H1 (cell line): ENCODE results near the gene KCNE1. TPM values are rescaled to one million over a fixed set of nuclear protein-coding genes. Genes with fewer than 3 reads are reported as not detected.

ENCODE experiments used
- CTCF ChIA-PET: fragments of 300-600 bp; sonication (Branson Sonifier 250); formaldehyde crosslinking; loops from one replicate; lab custom pipeline; 2021; ENCODE audit not compliant: partially characterized antibody; lab: Charles Lee
- POLR2A ChIA-PET: fragments of 300-600 bp; sonication (Branson Sonifier 250); formaldehyde crosslinking; loops from one replicate; lab custom pipeline; 2021; ENCODE audit warnings: inconsistent platforms; ENCODE audit not compliant: partially characterized antibody; lab: Charles Lee
- DNase-seq, 2 experiments: peaks; one replicate each; pipeline versions ENCODE4 v3.0.0 to v3.0.0-alpha.2; 2010 to 2022; ENCODE audit warnings: low spot score in 2 of 2, low read depth in 1 of 2, mixed read lengths in 1 of 2
- FAIRE-seq: peaks from 2 replicates; lab custom pipeline; 2011; peaks lifted over from hg19 to GRCh38; lab: Jason Lieb, UNC
- H2AFZ ChIP-seq: 2 replicates; pipeline ENCODE4 v1.8.1; 2012; ENCODE audit warnings: low read length, inconsistent platforms
- H2AK5ac ChIP-seq: 2 replicates; pipeline ENCODE4 v1.6.1; 2013; ENCODE audit warnings: low read depth, low read length
- H2BK120ac ChIP-seq: replicated peaks from 2 replicates; pipeline ENCODE3; 2013; ENCODE audit warnings: low read depth, low read length, inconsistent platforms
- H2BK12ac ChIP-seq: 2 replicates; pipeline ENCODE4 v1.6.1; 2013; ENCODE audit warnings: low read depth, low read length
- H2BK15ac ChIP-seq: 2 replicates; pipeline ENCODE4 v1.6.1; 2013; ENCODE audit warnings: low read length
- H2BK20ac ChIP-seq: 2 replicates; pipeline ENCODE4 v1.6.1; 2013; ENCODE audit warnings: low read length
- H2BK5ac ChIP-seq: 2 replicates; pipeline ENCODE4 v1.6.1; 2013; ENCODE audit warnings: low read depth, low read length
- H3K14ac ChIP-seq: 2 replicates; pipeline ENCODE4 v1.6.1; 2013; ENCODE audit warnings: inconsistent platforms; ENCODE audit not compliant: insufficient read length
- H3K18ac ChIP-seq: 2 replicates; pipeline ENCODE4 v1.6.1; 2013; ENCODE audit warnings: low read length; ENCODE audit errors: extremely low read depth
- H3K23ac ChIP-seq: 2 replicates; pipeline ENCODE4 v1.6.1; 2013; ENCODE audit warnings: inconsistent platforms; ENCODE audit not compliant: insufficient read length
- H3K23me2 ChIP-seq: 2 replicates; pipeline ENCODE4 v1.6.1; 2013; ENCODE audit warnings: low read depth, low read length
- H3K27ac ChIP-seq: 2 replicates; pipeline ENCODE4 v1.6.1; 2011; ENCODE audit warnings: low read depth, low read length, inconsistent platforms
- H3K27me3 ChIP-seq, 4 experiments: replicated peaks in 1 of 4; 1 replicate in 1 of 4; 2 replicates in 3 of 4; pipeline versions ENCODE4 v1.6.1 to v1.8.1; 2011 to 2013; ENCODE audit warnings: low read length in 3 of 4, mild to moderate bottlenecking in 3 of 4, inconsistent platforms in 2 of 4, mixed read lengths in 2 of 4, moderate library complexity in 1 of 4; ENCODE audit not compliant: control insufficient read depth in 3 of 4, insufficient read depth in 3 of 4; ENCODE audit errors: extremely low read depth in 1 of 4
- H3K36me3 ChIP-seq, 4 experiments: 2 replicates each; pipeline versions ENCODE4 v1.6.1 to v1.8.1; 2011 to 2013; ENCODE audit warnings: mild to moderate bottlenecking in 4 of 4, low read length in 3 of 4, moderate library complexity in 2 of 4, control low read depth in 1 of 4, inconsistent platforms in 1 of 4; ENCODE audit not compliant: insufficient read depth in 4 of 4, control insufficient read depth in 2 of 4
- H3K4ac ChIP-seq: replicated peaks from 2 replicates; pipeline ENCODE3; 2013; ENCODE audit warnings: low read length, low read depth, mixed read lengths, inconsistent platforms; ENCODE audit not compliant: insufficient read length
- H3K4me1 ChIP-seq, 4 experiments: replicated peaks in 1 of 4; 1 replicate in 1 of 4; 2 replicates in 3 of 4; pipeline versions ENCODE4 v1.6.1 to v1.8.1; 2011 to 2013; ENCODE audit warnings: low read length in 3 of 4, inconsistent platforms in 2 of 4, mixed read lengths in 1 of 4; ENCODE audit not compliant: insufficient read depth in 4 of 4, control insufficient read depth in 3 of 4
- H3K4me2 ChIP-seq, 2 experiments: 2 replicates each; pipeline versions ENCODE4 v1.6.1 to v1.8.1; 2011 to 2013; ENCODE audit warnings: low read depth in 2 of 2, low read length in 2 of 2, control low read depth in 1 of 2, inconsistent platforms in 1 of 2, mild to moderate bottlenecking in 1 of 2; ENCODE audit not compliant: insufficient read depth in 1 of 2
- H3K4me3 ChIP-seq, 4 experiments: fragments of 200-600, 300-600 bp in 1 of 4; sonication (generic), shearing (Covaris generic), sonication (Bioruptor Twin) in 1 of 4; 2 replicates each; pipeline versions ENCODE4 v1.5.1 to v1.8.1; 2011 to 2016; ENCODE audit warnings: low read length in 4 of 4, low read depth in 3 of 4, control low read depth in 2 of 4, inconsistent platforms in 2 of 4, mild to moderate bottlenecking in 2 of 4, mixed read lengths in 1 of 4, moderate library complexity in 1 of 4; ENCODE audit not compliant: insufficient read depth in 2 of 4; ENCODE audit errors: extremely low read depth in 1 of 4
- H3K56ac ChIP-seq: replicated peaks from 2 replicates; pipeline ENCODE3; 2013; ENCODE audit warnings: low read depth, mild to moderate bottlenecking, mixed read lengths, low read length, inconsistent platforms; ENCODE audit not compliant: insufficient read length
- H3K79me1 ChIP-seq: 2 replicates; pipeline ENCODE4 v1.6.1; 2013; ENCODE audit warnings: low read depth, low read length, control low read depth
- H3K79me2 ChIP-seq, 2 experiments: 2 replicates each; pipeline versions ENCODE4 v1.6.1 to v1.8.1; 2012 to 2013; ENCODE audit warnings: low read length in 2 of 2, mild to moderate bottlenecking in 2 of 2, inconsistent platforms in 1 of 2; ENCODE audit not compliant: insufficient read depth in 2 of 2, control insufficient read depth in 1 of 2
- H3K9ac ChIP-seq, 4 experiments: replicated peaks in 1 of 4; 1 replicate in 1 of 4; 2 replicates in 3 of 4; pipeline versions ENCODE4 v1.6.1 to v1.8.1; 2011 to 2013; ENCODE audit warnings: low read depth in 3 of 4, low read length in 3 of 4, control low read depth in 2 of 4, mild to moderate bottlenecking in 2 of 4, moderate library complexity in 2 of 4, inconsistent platforms in 1 of 4; ENCODE audit errors: extremely low read depth in 1 of 4
- H3K9me3 ChIP-seq, 2 experiments: 2 replicates each; pipeline versions ENCODE4 v1.6.1 to v1.8.1; 2012 to 2013; ENCODE audit warnings: mild to moderate bottlenecking in 2 of 2, moderate library complexity in 2 of 2, control low read depth in 1 of 2, inconsistent platforms in 1 of 2, low read depth in 1 of 2, low read length in 1 of 2, mixed read lengths in 1 of 2; ENCODE audit not compliant: insufficient read depth in 2 of 2
- H4K20me1 ChIP-seq, 2 experiments: replicated peaks in 1 of 2; 2 replicates each; pipeline versions ENCODE3 to v1.8.1; 2011 to 2013; ENCODE audit warnings: inconsistent platforms in 2 of 2, low read length in 2 of 2, mild to moderate bottlenecking in 1 of 2; ENCODE audit not compliant: insufficient read depth in 2 of 2, control insufficient read depth in 1 of 2
- H4K5ac ChIP-seq: 2 replicates; pipeline ENCODE4 v1.6.1; 2013; ENCODE audit warnings: low read length, low read depth, mixed read lengths, inconsistent platforms; ENCODE audit not compliant: insufficient read length
- H4K8ac ChIP-seq: 2 replicates; pipeline ENCODE4 v1.8.0; 2013; ENCODE audit warnings: mild to moderate bottlenecking, moderate library complexity, low read length, inconsistent platforms; ENCODE audit not compliant: insufficient read depth; ENCODE audit errors: extremely low read depth
- H4K91ac ChIP-seq: replicated peaks from 2 replicates; pipeline ENCODE3; 2013; ENCODE audit warnings: low read length, mixed read lengths, inconsistent platforms; ENCODE audit not compliant: insufficient read length
- GABPA ChIP-seq: IDR thresholded peaks from 2 replicates; pipeline ENCODE4 v1.6.1; 2011; ENCODE audit warnings: mild to moderate bottlenecking, low read length, moderate library complexity, borderline replicate concordance; ENCODE audit not compliant: insufficient read depth
- JUN ChIP-seq: IDR thresholded peaks from 2 replicates; pipeline ENCODE4 v1.6.1; 2011; ENCODE audit warnings: low read depth, mild to moderate bottlenecking, improper control_type of control experiment, low read length
- JUND ChIP-seq: IDR thresholded peaks from 2 replicates; pipeline ENCODE4 v1.6.1; 2011; ENCODE audit warnings: mild to moderate bottlenecking, improper control_type of control experiment, low read length
- RFX5 ChIP-seq: IDR thresholded peaks from 2 replicates; pipeline ENCODE4 v1.6.1; 2011; ENCODE audit warnings: low read depth, low read length, improper control_type of control experiment, borderline replicate concordance
- TAF1 ChIP-seq: IDR thresholded peaks from 2 replicates; pipeline ENCODE4 v1.6.1; 2011; ENCODE audit warnings: mild to moderate bottlenecking, low read depth, low read length
- YY1 ChIP-seq: IDR thresholded peaks from 2 replicates; pipeline ENCODE4 v1.6.1; 2011; ENCODE audit warnings: low read depth, mild to moderate bottlenecking, low read length
- WGBS, 2 experiments: shearing (Covaris generic) in 1 of 2; methylation state at CpG; one replicate each; pipeline versions ENCODE4 v1.1.6 to v1.1.7; 2013 to 2015; ENCODE audit warnings: low lambda C conversion rate in 2 of 2, mixed read lengths in 2 of 2, inconsistent platforms in 1 of 2, low coverage in 1 of 2, missing lambda C conversion rate in 1 of 2; ENCODE audit not compliant: insufficient replicate concordance in 2 of 2, insufficient coverage in 1 of 2, insufficient read length in 1 of 2; ENCODE audit errors: extremely low coverage in 1 of 2, missing lambda C conversion rate in 1 of 2; 5-methylcytosine and 5-hydroxymethylcytosine counted together
- polyA plus RNA-seq, 7 experiments: library from polyadenylated mRNA; depleted of rRNA in 3 of 7; stranded (reverse) in 5 of 7; unstranded in 2 of 7; fragments of >200 nt in 5 of 7; fragments of 200-250 nt in 2 of 7; gene quantifications; 1 replicate in 5 of 7; 2 replicates in 1 of 7; 4 replicates in 1 of 7; pipeline versions ENCODE4 v1.2.1 to v1.2.3, GENCODE V29; 2011 to 2013; ENCODE audit warnings: missing spikeins in 2 of 7, mixed read lengths in 2 of 7
- total RNA-seq: library from RNA; stranded (reverse); fragmentation: NEBNext Ultra II Directional; extraction: Animal tissue kit (Norgen Biotek cat#: 25700); gene quantifications from 2 replicates; pipeline ENCODE4 v1.2.1, GENCODE V29; 2021

The KCNE1 gene
- total and polyA plus RNA-seq, 2 of the 8 experiments (the other 6 are each of a cell fraction or from before 2014, with no cell fraction given), result 0.08 to 0.28 TPM

DNA sequence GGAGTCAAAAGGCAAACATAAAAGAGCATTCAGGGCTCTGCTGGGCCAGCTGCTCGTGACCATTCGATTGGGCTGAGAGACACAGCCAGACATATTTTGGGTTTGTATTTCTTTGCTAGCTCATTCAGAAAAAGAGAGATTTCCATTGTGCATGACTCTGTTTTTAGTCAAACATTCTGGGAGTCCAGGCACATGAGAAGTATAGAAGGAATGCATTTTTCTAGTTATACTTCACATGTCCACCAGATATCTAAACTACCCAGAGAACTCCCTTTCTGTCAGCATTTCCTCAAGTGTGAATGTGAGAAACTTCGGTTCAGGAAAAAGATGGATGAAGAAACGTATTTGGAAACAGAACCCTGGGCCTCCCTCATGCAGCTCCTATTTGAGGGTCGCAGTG, 6.3 kb upstream of the KCNE1 start:
- Histone ChIP-seq H3K56ac (no peak overlapping the region), H3K4me1 (peaks cover 0 to 4% (median 4%) of the 10 kb centered on the region in 4 experiments; a peak in 5 of 7 replicates), H4K91ac (no peak overlapping the region), H3K27ac (no peak overlapping the region), H2BK20ac (no peak overlapping the region), H3K9ac (no peak overlapping the region), H2AFZ (no peak overlapping the region), H3K14ac (no peak overlapping the region), H3K4me3 (no peak overlapping the region), H2BK12ac (no peak overlapping the region), H3K18ac (no peak overlapping the region), H2BK120ac (no peak overlapping the region), H2BK5ac (no peak overlapping the region), H3K79me2 (no peaks in the 10 kb centered on the region), H3K23ac (no peak overlapping the region), H3K27me3 (no peaks in the 10 kb centered on the region), H3K36me3 (0 out of 8 replicates have a peak, but pooled peaks cover 0 to 2% (median 0%) of the 10 kb centered on the region in 4 experiments), H4K5ac (no peak overlapping the region), H3K4me2 (no peak overlapping the region), H3K23me2 (peaks cover 2% of the 10 kb centered on the region; the same call in 1 of the 2 replicates), H2BK15ac (no peak overlapping the region), H3K9me3 (no peaks in the 10 kb centered on the region), H2AK5ac (no peak overlapping the region), H3K79me1 (no peaks in the 10 kb centered on the region), H3K4ac (no peak overlapping the region), H4K20me1 (no peaks in the 10 kb centered on the region), H4K8ac (no peak overlapping the region)
- POLR2A ChIA-PET, result no interaction called here
- DNase-seq, result no peak
- TF ChIP-seq RFX5 (no peak), JUN (no peak), YY1 (no peak), TAF1 (no peak), JUND (no peak), GABPA (no peak)
- CTCF ChIA-PET, result interaction anchor here (0.6 to 3.9 kb wide), 14 partner anchors 8 to 109 kb away, joined by 3 to 28 read pairs (median 8); no protein-coding TSS in a partner anchor
- WGBS, 2 experiments, result 90% methylated on average over 3 of the region's 5 CpGs; no CpG with 5 or more reads in 1 of the 2 experiments
- no peak for FAIRE-seq
